ENCODE data around the gene PKP1.

PKP1 gene

GRCh38 chr1:201330541-201330940 is 47.2 kb downstream of the PKP1 start:
- DNase-seq (ENCODE audit: low spot score), result no peak

- DNase-seq (ENCODE audit: low spot score), result no peak
Observed at GRCh38 chr1:201331166-201331565, 47.9 kb downstream of the PKP1 start.

- no peak for DNase-seq (ENCODE audit: low spot score)
Observed at GRCh38 chr1:201332021-201332420, 48.7 kb downstream of the PKP1 start.

GRCh38 chr1:201332616-201333335 is 49.5 kb downstream of the PKP1 start:
- no peak for DNase-seq (ENCODE audit: low spot score)

GRCh38 chr1:201334325-201335173 is 51.2 kb downstream of the PKP1 start:
- DNase-seq (ENCODE audit: low spot score), result no peak

GRCh38 chr1:201335174-201335870 is 52.0 kb downstream of the PKP1 start:
- no peak for DNase-seq (ENCODE audit: low spot score)

- DNase-seq (ENCODE audit: low spot score), result no peak
Observed at GRCh38 chr1:201335901-201336300, 52.6 kb downstream of the PKP1 start.

GRCh38 chr1:201336711-201337450 is 53.6 kb downstream of the PKP1 start:
- DNase-seq (ENCODE audit: low spot score), result no peak

- DNase-seq (ENCODE audit: low spot score), result no peak
Observed at GRCh38 chr1:201341377-201341776, 58.1 kb downstream of the PKP1 start.

GRCh38 chr1:201344206-201345080 is 61.1 kb downstream of the PKP1 start:
- no peak for DNase-seq (ENCODE audit: low spot score)

- DNase-seq (ENCODE audit: low spot score), result no peak
Observed at GRCh38 chr1:201345081-201345355, 61.7 kb downstream of the PKP1 start.

- peak; percentile 35 for DNase-seq (ENCODE audit: low spot score)
Observed at GRCh38 chr1:201346337-201346939, 63.1 kb downstream of the PKP1 start.

- no peak for DNase-seq (ENCODE audit: low spot score)
Observed at GRCh38 chr1:201346987-201347386, 63.7 kb downstream of the PKP1 start.

- no peak for DNase-seq (ENCODE audit: low spot score)
Observed at GRCh38 chr1:201347498-201348210, 64.3 kb downstream of the PKP1 start.

- DNase-seq (ENCODE audit: low spot score), result no peak
Observed at GRCh38 chr1:201348211-201348566, 64.9 kb downstream of the PKP1 start.

- DNase-seq (ENCODE audit: low spot score), result no peak
Observed at GRCh38 chr1:201349092-201349491, 65.8 kb downstream of the PKP1 start.

- no peak for DNase-seq (ENCODE audit: low spot score)
Observed at GRCh38 chr1:201350361-201350725, 67.0 kb downstream of the PKP1 start.

- DNase-seq (ENCODE audit: low spot score), result no peak
Observed at GRCh38 chr1:201350884-201351283, 67.6 kb downstream of the PKP1 start.

- DNase-seq (ENCODE audit: low spot score), result no peak
Observed at GRCh38 chr1:201351617-201352016, 68.3 kb downstream of the PKP1 start.

GRCh38 chr1:201353186-201353940 is 70.1 kb downstream of the PKP1 start:
- DNase-seq (ENCODE audit: low spot score), result no peak

Data from kidney capillary endothelial cell (primary cell).